Smooth muscle cell (in vitro differentiated cells): ENCODE measurements around the gene CMIP. TPM values are rescaled to one million over a fixed set of nuclear protein-coding genes. Genes with fewer than 3 reads are reported as not detected.

ENCODE experiments used
- DNase-seq: peaks from one replicate; lab custom pipeline; 2025; ENCODE audit not compliant: unreplicated experiment; lab: John Stamatoyannopoulos, UW
- H2AFZ ChIP-seq: fragments of 200-600 bp; sonication (generic); 2 replicates; pipeline ENCODE4 v1.6.0; 2016; ENCODE audit warnings: antibody characterized with exemption, low read depth, mild to moderate bottlenecking
- H3F3A ChIP-seq: fragments of 200-600 bp; sonication (generic); 2 replicates; pipeline ENCODE4 v1.6.0; 2017; ENCODE audit warnings: antibody characterized with exemption, low read depth
- H3K27ac ChIP-seq: fragments of 200-600 bp; sonication (generic); 2 replicates; pipeline ENCODE4 v1.5.1; 2016; ENCODE audit warnings: low read depth, mild to moderate bottlenecking
- H3K27me3 ChIP-seq: fragments of 200-600 bp; sonication (generic); 2 replicates; pipeline ENCODE4 v1.6.1; 2016; ENCODE audit warnings: low read depth, mild to moderate bottlenecking
- H3K36me3 ChIP-seq: fragments of 200-600 bp; sonication (generic); 2 replicates; pipeline ENCODE4 v1.5.1; 2016; ENCODE audit warnings: low read depth
- H3K4me1 ChIP-seq: fragments of 200-600 bp; sonication (generic); 2 replicates; pipeline ENCODE4 v1.5.1; 2016; ENCODE audit warnings: low read depth
- H3K4me2 ChIP-seq: fragments of 200-600 bp; sonication (generic); 2 replicates; pipeline ENCODE4 v1.6.0; 2016; ENCODE audit warnings: mild to moderate bottlenecking
- H3K4me3 ChIP-seq: fragments of 200-600 bp; sonication (generic); 2 replicates; pipeline ENCODE4 v1.5.1; 2016; ENCODE audit warnings: mild to moderate bottlenecking
- H3K79me2 ChIP-seq: fragments of 200-600 bp; sonication (generic); 2 replicates; pipeline ENCODE4 v1.6.0; 2016; ENCODE audit warnings: low read depth, mild to moderate bottlenecking
- H3K9ac ChIP-seq: fragments of 200-600 bp; sonication (generic); 2 replicates; pipeline ENCODE4 v1.6.0; 2016; ENCODE audit warnings: low read depth
- H3K9me3 ChIP-seq: fragments of 200-600 bp; sonication (generic); replicated peaks from 2 replicates; pipeline ENCODE4 v1.5.1; 2016; ENCODE audit warnings: low read depth
- H4K20me1 ChIP-seq: fragments of 200-600 bp; sonication (generic); 2 replicates; pipeline ENCODE4 v1.6.0; 2016; ENCODE audit warnings: low read depth
- WGBS: methylation state at CpG from one replicate; pipeline ENCODE4 v1.1.7; 2016; ENCODE audit warnings: low lambda C conversion rate; 5-methylcytosine and 5-hydroxymethylcytosine counted together
- polyA plus RNA-seq: library from polyadenylated mRNA; unstranded; fragments of >200 nt; fragmentation: Nextera tagmentation; extraction: Ambion mirVana; gene quantifications from 2 replicates; pipeline ENCODE4 v1.2.1, GENCODE V29; 2016
- total RNA-seq: library from RNA; depleted of rRNA; stranded (reverse); fragments of >200 nt; gene quantifications from 2 replicates; pipeline ENCODE4 v1.2.3, GENCODE V29; 2014
- TF ChIP-seq, protein P1 (sequence below): fragments of 200-600 bp; sonication (generic); IDR thresholded peaks from 2 replicates; pipeline ENCODE4 v1.5.1; 2017; ENCODE audit warnings: borderline replicate concordance, mild to moderate bottlenecking, antibody characterized with exemption; ENCODE audit not compliant: insufficient read depth, poor library complexity, severe bottlenecking

The CMIP gene
- total and polyA plus RNA-seq, 2 experiments from 2014 or later: 2.5 to 44.5 TPM

DNA sequence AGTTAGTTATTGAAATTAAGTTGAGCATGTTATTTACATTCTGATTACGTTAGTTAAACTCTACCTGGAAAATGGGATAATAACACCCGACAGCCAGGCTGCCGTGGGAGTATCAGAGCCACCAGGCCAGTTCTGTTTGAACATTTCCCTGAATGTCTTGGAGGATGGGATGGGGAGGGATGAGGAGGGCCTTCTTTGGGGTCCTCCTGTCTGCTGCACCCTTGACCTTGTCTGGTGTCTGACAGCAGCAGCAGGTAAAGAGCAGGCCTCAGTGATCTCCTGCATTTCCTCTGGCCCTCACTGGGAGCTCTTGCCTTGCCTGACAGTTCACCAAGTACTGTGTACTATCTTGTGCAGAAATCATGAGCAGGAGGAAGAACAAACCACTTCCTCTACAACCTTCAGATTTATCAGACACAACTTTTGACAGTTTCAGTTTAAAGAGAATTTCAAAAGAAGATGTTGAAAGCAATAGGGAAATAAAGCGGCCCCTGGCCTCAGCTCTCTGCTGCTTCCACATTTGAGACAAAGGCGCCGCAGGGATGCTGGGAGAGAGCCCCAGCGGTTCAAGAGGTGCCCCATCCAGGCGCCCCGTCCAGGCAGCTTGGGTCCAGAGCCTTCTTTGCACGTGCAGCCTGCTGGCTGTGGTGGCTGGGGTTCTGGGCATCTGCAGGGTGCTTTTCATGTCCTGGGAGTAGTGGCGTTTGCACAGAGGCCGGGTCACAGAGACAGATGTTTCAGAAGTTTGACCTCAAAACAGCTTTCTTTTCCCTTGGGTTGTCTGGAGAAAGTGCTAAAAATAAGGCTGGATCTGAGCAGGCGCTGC lies 25.3 kb downstream of the CMIP start:
- H3K9me3 ChIP-seq: no peaks in the 10 kb centered on the region
- peaks cover 91% of the 10 kb centered on the region for H3K79me2 ChIP-seq
- no peak overlapping the region for H3K4me3 ChIP-seq
- no peak overlapping the region for H3K4me2 ChIP-seq
- no peak for DNase-seq
- H3K27ac ChIP-seq: no peak overlapping the region
- no peaks in the 10 kb centered on the region for H3F3A ChIP-seq
- H2AFZ ChIP-seq: no peak overlapping the region
- TF ChIP-seq, protein P1, sequence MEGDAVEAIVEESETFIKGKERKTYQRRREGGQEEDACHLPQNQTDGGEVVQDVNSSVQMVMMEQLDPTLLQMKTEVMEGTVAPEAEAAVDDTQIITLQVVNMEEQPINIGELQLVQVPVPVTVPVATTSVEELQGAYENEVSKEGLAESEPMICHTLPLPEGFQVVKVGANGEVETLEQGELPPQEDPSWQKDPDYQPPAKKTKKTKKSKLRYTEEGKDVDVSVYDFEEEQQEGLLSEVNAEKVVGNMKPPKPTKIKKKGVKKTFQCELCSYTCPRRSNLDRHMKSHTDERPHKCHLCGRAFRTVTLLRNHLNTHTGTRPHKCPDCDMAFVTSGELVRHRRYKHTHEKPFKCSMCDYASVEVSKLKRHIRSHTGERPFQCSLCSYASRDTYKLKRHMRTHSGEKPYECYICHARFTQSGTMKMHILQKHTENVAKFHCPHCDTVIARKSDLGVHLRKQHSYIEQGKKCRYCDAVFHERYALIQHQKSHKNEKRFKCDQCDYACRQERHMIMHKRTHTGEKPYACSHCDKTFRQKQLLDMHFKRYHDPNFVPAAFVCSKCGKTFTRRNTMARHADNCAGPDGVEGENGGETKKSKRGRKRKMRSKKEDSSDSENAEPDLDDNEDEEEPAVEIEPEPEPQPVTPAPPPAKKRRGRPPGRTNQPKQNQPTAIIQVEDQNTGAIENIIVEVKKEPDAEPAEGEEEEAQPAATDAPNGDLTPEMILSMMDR: no peak
- H3K4me1 ChIP-seq: peaks cover 10% of the 10 kb centered on the region
- WGBS: 77% methylated on average over 13 of the region's 13 CpGs
- H3K27me3 ChIP-seq: no peaks in the 10 kb centered on the region
- no peaks in the 10 kb centered on the region for H3K36me3 ChIP-seq
- no peak overlapping the region for H3K9ac ChIP-seq
- H4K20me1 ChIP-seq: peaks cover 100% of the 10 kb centered on the region

DNA sequence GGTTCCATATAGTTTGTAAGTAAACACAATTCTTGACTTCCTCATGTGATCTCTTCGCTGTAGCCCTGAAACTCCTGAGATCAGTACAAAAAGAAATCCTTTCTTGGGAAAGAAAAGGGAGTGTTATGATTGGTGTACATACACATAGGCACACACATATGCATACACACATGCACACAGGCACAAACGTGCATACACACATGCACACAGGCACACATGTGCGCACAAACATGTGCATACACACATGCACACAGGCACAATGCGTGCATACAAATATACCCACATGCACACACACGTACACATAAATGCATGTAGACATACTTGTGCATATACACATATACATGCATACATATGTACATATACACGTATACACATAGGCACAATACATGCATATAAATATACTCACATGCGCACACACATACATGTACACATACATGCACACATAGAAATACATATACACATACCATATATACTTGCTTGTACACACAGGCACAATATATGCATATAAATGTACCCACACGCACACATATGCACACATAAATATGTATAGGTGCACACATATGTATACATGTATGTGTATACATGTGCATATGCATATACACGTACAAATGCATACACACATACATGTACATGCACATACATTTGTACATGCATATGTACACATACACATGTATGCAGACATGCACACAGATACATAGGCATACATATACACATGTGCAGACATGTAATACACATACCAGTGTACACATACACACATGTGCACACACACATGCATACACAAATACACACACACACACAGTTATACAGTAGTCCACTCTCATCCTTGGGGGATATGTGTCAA lies 26.4 kb downstream of the CMIP start:
- TF ChIP-seq, protein P1: no peak
- H4K20me1 ChIP-seq: peaks cover 99% of the 10 kb centered on the region

DNA sequence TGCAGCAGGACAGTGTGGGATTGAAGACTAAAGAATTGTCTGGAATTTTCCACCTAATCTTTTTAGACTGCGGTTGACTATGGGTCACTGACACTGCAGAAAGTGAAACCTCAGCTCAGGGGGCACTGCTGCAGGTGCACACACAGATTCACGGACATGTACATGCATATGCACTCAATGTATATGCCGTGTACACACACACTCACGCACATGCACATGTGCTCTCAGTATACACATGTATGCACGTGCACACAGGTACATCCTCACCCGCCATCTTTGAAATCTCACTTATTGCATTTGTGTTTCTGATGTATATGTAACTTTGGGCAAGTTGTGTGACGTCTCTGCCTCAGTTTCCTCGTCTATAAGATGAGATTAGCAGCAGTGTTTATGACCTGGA lies 27.3 kb downstream of the CMIP start:
- no peaks in the 10 kb centered on the region for H3K36me3 ChIP-seq
- H3K4me3 ChIP-seq: no peak overlapping the region
- H3K4me2 ChIP-seq: no peak overlapping the region
- H3K27ac ChIP-seq: no peak overlapping the region
- no peak overlapping the region for H2AFZ ChIP-seq
- H3F3A ChIP-seq: no peaks in the 10 kb centered on the region
- H3K4me1 ChIP-seq: peaks cover 3% of the 10 kb centered on the region
- TF ChIP-seq, protein P1: no peak
- H4K20me1 ChIP-seq: peaks cover 99% of the 10 kb centered on the region
- no peaks in the 10 kb centered on the region for H3K27me3 ChIP-seq
- H3K9me3 ChIP-seq: no peaks in the 10 kb centered on the region
- DNase-seq: no peak
- WGBS: 96% methylated on average over 8 of the region's 8 CpGs
- peaks cover 86% of the 10 kb centered on the region for H3K79me2 ChIP-seq
- H3K9ac ChIP-seq: no peak overlapping the region

More for the DNA sequence above, 26.4 kb downstream of the CMIP start:
- Histone ChIP-seq H3K4me3 (no peak overlapping the region), H3K4me2 (no peak overlapping the region), H3K4me1 (peaks cover 10% of the 10 kb centered on the region), H3K36me3 (no peaks in the 10 kb centered on the region), H3K27me3 (no peaks in the 10 kb centered on the region), H3K9me3 (no peaks in the 10 kb centered on the region), H3K27ac (no peak overlapping the region), H3K9ac (no peak overlapping the region), H2AFZ (no peak overlapping the region), H3F3A (no peaks in the 10 kb centered on the region), H3K79me2 (peaks cover 87% of the 10 kb centered on the region)
- 96% methylated on average over 9 of the region's 9 CpGs for WGBS
- DNase-seq: no peak
